HepG2 (cell line): ENCODE data around the gene TBC1D14. TPM values are rescaled to one million over a fixed set of nuclear protein-coding genes. Genes with fewer than 3 reads are reported as not detected.
A peak's percentile ranks its signal among the peaks of the same experiment; 100 is the strongest.

Experiments
- CBX1 ChIP-seq: IDR thresholded peaks from one replicate; pipeline ENCODE4 v1.6.1; 2016; ENCODE audit warnings: antibody characterized with exemption, low read depth
- GPN1 ChIP-seq: sonication (generic); formaldehyde crosslinking; IDR thresholded peaks from 2 replicates; pipeline ENCODE4 v1.5.1; 2020; ENCODE audit warnings: missing genetic modification reagents, borderline replicate concordance
- HMG20A ChIP-seq: IDR thresholded peaks from 2 replicates; pipeline ENCODE4 v1.6.1; 2016; ENCODE audit warnings: borderline replicate concordance
- HNF4G ChIP-seq, 2 experiments: sonication (generic) in 1 of 2; formaldehyde crosslinking in 1 of 2; IDR thresholded peaks; 2 replicates each; pipeline versions ENCODE4 v1.4.0 to v1.6.1; 2011 to 2020; ENCODE audit warnings: borderline replicate concordance in 2 of 2, low read depth in 2 of 2, mild to moderate bottlenecking in 2 of 2, low read length in 1 of 2, missing genetic modification reagents in 1 of 2, moderate library complexity in 1 of 2
- HNRNPH1 ChIP-seq: fragments of 200-400 bp; formaldehyde crosslinking; optimal IDR thresholded peaks from 2 replicates; pipeline ENCODE3; 2017; ENCODE audit warnings: mild to moderate bottlenecking, low read depth, low read length
- IKZF4 ChIP-seq: sonication (generic); formaldehyde crosslinking; IDR thresholded peaks from 2 replicates; pipeline ENCODE4 v1.5.1; 2020; ENCODE audit warnings: borderline replicate concordance, mild to moderate bottlenecking, low read depth, missing genetic modification reagents; ENCODE audit errors: not compliant biosample characterization
- MLLT10 ChIP-seq: sonication (generic); formaldehyde crosslinking; IDR thresholded peaks from 2 replicates; pipeline ENCODE4 v1.4.0; 2020; ENCODE audit warnings: missing genetic modification reagents
- NCOA2 ChIP-seq: sonication (generic); formaldehyde crosslinking; IDR thresholded peaks from 2 replicates; pipeline ENCODE4 v1.8.0; 2022; ENCODE audit warnings: inconsistent platforms
- POLR2AphosphoS5 ChIP-seq: IDR thresholded peaks from 2 replicates; pipeline ENCODE4 v1.6.1; 2012; ENCODE audit warnings: low read depth, low read length
- SIN3A ChIP-seq: IDR thresholded peaks from 2 replicates; pipeline ENCODE4 v1.6.1; 2011; ENCODE audit warnings: low read depth, mild to moderate bottlenecking, control low read depth, low read length, borderline replicate concordance
- SRY ChIP-seq: sonication (generic); formaldehyde crosslinking; IDR thresholded peaks from 2 replicates; pipeline ENCODE4 v1.8.0; 2022; ENCODE audit warnings: mild to moderate bottlenecking, missing genetic modification reagents
- ZNF205 ChIP-seq: IDR thresholded peaks from 2 replicates; pipeline ENCODE4 v1.6.1; 2018; ENCODE audit warnings: missing biosample characterization, missing genetic modification reagents
- ZNF891 ChIP-seq: sonication (generic); formaldehyde crosslinking; IDR thresholded peaks from 2 replicates; pipeline ENCODE4 v1.5.0; 2020; ENCODE audit warnings: mild to moderate bottlenecking, missing genetic modification reagents
- ZSCAN22 ChIP-seq: sonication (generic); formaldehyde crosslinking; IDR thresholded peaks from 2 replicates; pipeline ENCODE4 v1.4.0; 2020; ENCODE audit warnings: mild to moderate bottlenecking, missing genetic modification reagents
- ZZZ3 ChIP-seq: sonication (generic); formaldehyde crosslinking; IDR thresholded peaks from 2 replicates; pipeline ENCODE4 v1.4.0; 2020; ENCODE audit warnings: missing genetic modification reagents, mild to moderate bottlenecking, borderline replicate concordance
- polyA plus RNA-seq, 8 experiments: library from polyadenylated mRNA; depleted of rRNA in 3 of 8; stranded (reverse) in 7 of 8; unstranded in 1 of 8; fragments of >200 nt; fragmentation: Illumina TruSeq in 4 of 8; extraction: Trizol in 4 of 8; gene quantifications; 2 replicates each; pipeline versions ENCODE4 v1.2.1 to v1.2.3, GENCODE V29; 2011 to 2016; ENCODE audit warnings: low read depth in 4 of 8, missing spikeins in 1 of 8, mixed read lengths in 1 of 8; ENCODE audit not compliant: insufficient read depth in 1 of 8
- total RNA-seq, 5 experiments: library from RNA; depleted of rRNA; stranded (reverse); fragments of >200 nt; fragmentation: Illumina TruSeq; extraction: Trizol; gene quantifications; 2 replicates each; pipeline ENCODE4 v1.2.3, GENCODE V29; 2016; ENCODE audit warnings: low read depth in 1 of 5
- TF ChIP-seq, protein P1 (sequence below): sonication (generic); formaldehyde crosslinking; IDR thresholded peaks from 2 replicates; pipeline ENCODE4 v1.8.0; 2022; ENCODE audit warnings: missing genetic modification reagents, mild to moderate bottlenecking, moderate library complexity, borderline replicate concordance
- TF ChIP-seq, protein P2 (sequence below): sonication (generic); formaldehyde crosslinking; IDR thresholded peaks from 2 replicates; pipeline ENCODE4 v1.9.0; 2022; ENCODE audit warnings: missing genetic modification reagents, mild to moderate bottlenecking, borderline replicate concordance
- TF ChIP-seq, protein P3 (sequence below): sonication (generic); formaldehyde crosslinking; IDR thresholded peaks from 2 replicates; pipeline ENCODE4 v1.4.0; 2020; ENCODE audit warnings: missing genetic modification reagents
- TF ChIP-seq, protein P4 (sequence below): sonication (generic); formaldehyde crosslinking; IDR thresholded peaks from 2 replicates; pipeline ENCODE4 v1.8.0; 2022; ENCODE audit warnings: mild to moderate bottlenecking, missing genetic modification reagents; ENCODE audit not compliant: insufficient replicate concordance

TBC1D14 gene
- total and polyA plus RNA-seq, 2 of the 13 experiments (the other 11 are each of a cell fraction or from before 2014, with no cell fraction given) = 29.5 to 46.5 TPM

DNA sequence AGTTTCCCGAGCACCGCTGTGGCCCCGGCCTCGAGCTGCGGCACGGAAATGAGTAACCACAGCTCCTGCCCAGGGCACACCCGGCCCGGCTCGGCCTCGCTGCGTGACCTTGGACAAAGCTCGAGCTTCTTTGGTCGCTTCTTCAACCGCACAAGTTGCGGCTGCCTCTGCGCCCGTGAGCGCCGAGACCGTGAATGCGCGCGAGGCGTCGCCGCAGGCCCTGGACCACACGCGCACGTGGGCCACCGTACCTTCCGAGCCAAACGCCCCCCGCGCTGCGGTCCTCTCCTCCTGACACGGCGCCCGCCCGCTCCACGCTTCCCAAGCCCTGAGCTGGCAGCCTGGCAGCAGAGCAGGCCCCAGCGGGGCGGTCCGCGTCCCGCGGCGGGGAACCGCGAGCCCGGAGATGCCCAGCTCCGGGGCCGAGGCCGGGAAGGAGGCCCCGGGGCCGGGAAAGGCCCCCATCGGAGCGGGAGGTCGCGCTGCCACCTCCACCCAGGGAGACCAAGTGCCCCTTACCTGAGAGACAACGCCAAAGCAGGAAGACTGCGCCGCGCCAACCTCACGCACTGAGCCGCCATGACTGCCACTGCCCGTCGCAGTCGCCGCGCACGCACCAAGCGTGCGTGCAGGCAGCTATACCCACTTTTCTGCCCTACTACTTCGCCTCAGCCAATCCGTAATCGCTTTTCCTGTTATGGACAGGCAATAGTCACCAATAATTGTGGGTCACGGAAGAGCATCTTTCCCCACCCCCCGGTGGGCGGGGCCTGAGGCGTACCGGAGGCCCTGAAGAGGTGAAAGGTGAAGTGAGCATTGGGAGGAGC is 158.0 kb downstream of the TBC1D14 start, which contains the start of gene GRPEL1 (continued):
- TF ChIP-seq HNF4G (IDR thresholded peaks at IDR 0.05; ENCODE audit: borderline replicate concordance, low read depth, low read length) (no peak), HNF4G (CRISPR knock-in tag; IDR thresholded peaks at IDR 0.05; ENCODE audit: borderline replicate concordance, low read depth) (no peak), ZNF891 (CRISPR knock-in tag) (peak; percentile 38), IKZF4 (peak; percentile 68), SIN3A (peak; percentile 71; the same call in 1 of the 2 replicates), NCOA2 (CRISPR knock-in tag) (0 out of 2 replicates have a peak, but pooled peaks have one; percentile 32), SRY (CRISPR knock-in tag) (peak; percentile 88; the same call in 1 of the 2 replicates), CBX1 (no peak), ZZZ3 (CRISPR knock-in tag) (0 out of 2 replicates have a peak, but pooled peaks have one; percentile 44), HNRNPH1 (no peak), MLLT10 (CRISPR knock-in tag) (no peak), ZSCAN22 (CRISPR knock-in tag) (peak; percentile 66; the same call in 1 of the 2 replicates), GPN1 (CRISPR knock-in tag) (no peak), ZNF205 (no peak), POLR2AphosphoS5 (peak; percentile 98), HMG20A (CRISPR knock-in tag) (no peak)
- TF ChIP-seq, protein P1, sequence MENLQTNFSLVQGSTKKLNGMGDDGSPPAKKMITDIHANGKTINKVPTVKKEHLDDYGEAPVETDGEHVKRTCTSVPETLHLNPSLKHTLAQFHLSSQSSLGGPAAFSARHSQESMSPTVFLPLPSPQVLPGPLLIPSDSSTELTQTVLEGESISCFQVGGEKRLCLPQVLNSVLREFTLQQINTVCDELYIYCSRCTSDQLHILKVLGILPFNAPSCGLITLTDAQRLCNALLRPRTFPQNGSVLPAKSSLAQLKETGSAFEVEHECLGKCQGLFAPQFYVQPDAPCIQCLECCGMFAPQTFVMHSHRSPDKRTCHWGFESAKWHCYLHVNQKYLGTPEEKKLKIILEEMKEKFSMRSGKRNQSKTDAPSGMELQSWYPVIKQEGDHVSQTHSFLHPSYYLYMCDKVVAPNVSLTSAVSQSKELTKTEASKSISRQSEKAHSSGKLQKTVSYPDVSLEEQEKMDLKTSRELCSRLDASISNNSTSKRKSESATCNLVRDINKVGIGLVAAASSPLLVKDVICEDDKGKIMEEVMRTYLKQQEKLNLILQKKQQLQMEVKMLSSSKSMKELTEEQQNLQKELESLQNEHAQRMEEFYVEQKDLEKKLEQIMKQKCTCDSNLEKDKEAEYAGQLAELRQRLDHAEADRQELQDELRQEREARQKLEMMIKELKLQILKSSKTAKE (CRISPR knock-in tag) = no peak
- TF ChIP-seq, protein P2, sequence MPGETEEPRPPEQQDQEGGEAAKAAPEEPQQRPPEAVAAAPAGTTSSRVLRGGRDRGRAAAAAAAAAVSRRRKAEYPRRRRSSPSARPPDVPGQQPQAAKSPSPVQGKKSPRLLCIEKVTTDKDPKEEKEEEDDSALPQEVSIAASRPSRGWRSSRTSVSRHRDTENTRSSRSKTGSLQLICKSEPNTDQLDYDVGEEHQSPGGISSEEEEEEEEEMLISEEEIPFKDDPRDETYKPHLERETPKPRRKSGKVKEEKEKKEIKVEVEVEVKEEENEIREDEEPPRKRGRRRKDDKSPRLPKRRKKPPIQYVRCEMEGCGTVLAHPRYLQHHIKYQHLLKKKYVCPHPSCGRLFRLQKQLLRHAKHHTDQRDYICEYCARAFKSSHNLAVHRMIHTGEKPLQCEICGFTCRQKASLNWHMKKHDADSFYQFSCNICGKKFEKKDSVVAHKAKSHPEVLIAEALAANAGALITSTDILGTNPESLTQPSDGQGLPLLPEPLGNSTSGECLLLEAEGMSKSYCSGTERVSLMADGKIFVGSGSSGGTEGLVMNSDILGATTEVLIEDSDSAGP (CRISPR knock-in tag) = peak; percentile 87; the same call in 1 of the 2 replicates
- TF ChIP-seq, protein P3, sequence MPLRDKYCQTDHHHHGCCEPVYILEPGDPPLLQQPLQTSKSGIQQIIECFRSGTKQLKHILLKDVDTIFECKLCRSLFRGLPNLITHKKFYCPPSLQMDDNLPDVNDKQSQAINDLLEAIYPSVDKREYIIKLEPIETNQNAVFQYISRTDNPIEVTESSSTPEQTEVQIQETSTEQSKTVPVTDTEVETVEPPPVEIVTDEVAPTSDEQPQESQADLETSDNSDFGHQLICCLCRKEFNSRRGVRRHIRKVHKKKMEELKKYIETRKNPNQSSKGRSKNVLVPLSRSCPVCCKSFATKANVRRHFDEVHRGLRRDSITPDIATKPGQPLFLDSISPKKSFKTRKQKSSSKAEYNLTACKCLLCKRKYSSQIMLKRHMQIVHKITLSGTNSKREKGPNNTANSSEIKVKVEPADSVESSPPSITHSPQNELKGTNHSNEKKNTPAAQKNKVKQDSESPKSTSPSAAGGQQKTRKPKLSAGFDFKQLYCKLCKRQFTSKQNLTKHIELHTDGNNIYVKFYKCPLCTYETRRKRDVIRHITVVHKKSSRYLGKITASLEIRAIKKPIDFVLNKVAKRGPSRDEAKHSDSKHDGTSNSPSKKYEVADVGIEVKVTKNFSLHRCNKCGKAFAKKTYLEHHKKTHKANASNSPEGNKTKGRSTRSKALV (CRISPR knock-in tag) = 0 out of 2 replicates have a peak, but pooled peaks have one; percentile 8
- TF ChIP-seq, protein P4, sequence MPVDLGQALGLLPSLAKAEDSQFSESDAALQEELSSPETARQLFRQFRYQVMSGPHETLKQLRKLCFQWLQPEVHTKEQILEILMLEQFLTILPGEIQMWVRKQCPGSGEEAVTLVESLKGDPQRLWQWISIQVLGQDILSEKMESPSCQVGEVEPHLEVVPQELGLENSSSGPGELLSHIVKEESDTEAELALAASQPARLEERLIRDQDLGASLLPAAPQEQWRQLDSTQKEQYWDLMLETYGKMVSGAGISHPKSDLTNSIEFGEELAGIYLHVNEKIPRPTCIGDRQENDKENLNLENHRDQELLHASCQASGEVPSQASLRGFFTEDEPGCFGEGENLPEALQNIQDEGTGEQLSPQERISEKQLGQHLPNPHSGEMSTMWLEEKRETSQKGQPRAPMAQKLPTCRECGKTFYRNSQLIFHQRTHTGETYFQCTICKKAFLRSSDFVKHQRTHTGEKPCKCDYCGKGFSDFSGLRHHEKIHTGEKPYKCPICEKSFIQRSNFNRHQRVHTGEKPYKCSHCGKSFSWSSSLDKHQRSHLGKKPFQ = peak; percentile 23
